K562 (cell line): ENCODE results near the gene SGIP1. TPM values are rescaled to one million over a fixed set of nuclear protein-coding genes. Genes with fewer than 3 reads are reported as not detected.

ENCODE experiments used
- ATAC-seq: fragments of 200-7000 bp; cut with Tn5 transposase; 3 replicates; pipeline ENCODE4 v1.9.1; 2020; ENCODE audit warnings: moderate library complexity
- BruUV-seq: library from RNA; stranded (reverse); fragments of 400-500 nt; replicated peaks from 2 replicates; lab custom pipeline; 2021; lab: Mats Ljungman, UMichigan
- CTCF ChIA-PET: fragments of 300-600 bp; formaldehyde crosslinking; extraction: SDS; loops from one replicate; lab custom pipeline; 2021; ENCODE audit warnings: low intra/inter-chr PET ratio; lab: Yijun Ruan, JAX
- POLR2A ChIA-PET: fragments of 300-600, 350-650 bp; sonication (Branson Sonifier 250); formaldehyde crosslinking; extraction: SDS; loops from one replicate; lab custom pipeline; 2021; ENCODE audit warnings: antibody characterized with exemption, inconsistent platforms; lab: Yijun Ruan, JAX
- DNase-seq, 4 experiments: peaks; one replicate each; pipeline versions ENCODE4 v3.0.0 to v3.0.0-alpha.2; 2011 to 2018; ENCODE audit warnings: low spot score in 3 of 4, mixed read lengths in 3 of 4; ENCODE audit errors: extremely low read depth in 1 of 4
- FAIRE-seq: peaks from 2 replicates; lab custom pipeline; 2011; peaks lifted over from hg19 to GRCh38; lab: Jason Lieb, UNC
- H2AFZ ChIP-seq: 2 replicates; pipeline ENCODE4 v1.6.0; 2011; ENCODE audit warnings: low read depth, low read length, control low read depth, inconsistent platforms
- H3K27ac ChIP-seq: fragments of 200-600 bp; 3 replicates; pipeline ENCODE4 v1.8.0; 2011; ENCODE audit warnings: low read depth, mild to moderate bottlenecking, control low read depth, inconsistent platforms, low read length, moderate library complexity, mixed read lengths; ENCODE audit errors: extremely low read depth
- H3K27me3 ChIP-seq, 2 experiments: fragments of 300-600 bp in 1 of 2; 2 replicates in 1 of 2; 3 replicates in 1 of 2; pipeline versions ENCODE4 v1.6.0 to v1.8.0; 2011; ENCODE audit warnings: inconsistent platforms in 2 of 2, low read length in 2 of 2, mild to moderate bottlenecking in 1 of 2, mixed read lengths in 1 of 2, moderate library complexity in 1 of 2; ENCODE audit not compliant: control insufficient read depth in 2 of 2, insufficient read depth in 2 of 2
- H3K36me3 ChIP-seq: fragments of 300-600 bp; 3 replicates; pipeline ENCODE4 v1.8.0; 2011; ENCODE audit warnings: mild to moderate bottlenecking, low read length, inconsistent platforms; ENCODE audit not compliant: control insufficient read depth, insufficient read depth
- H3K4me1 ChIP-seq, 2 experiments: fragments of 200-600 bp in 1 of 2; replicated peaks in 1 of 2; 2 replicates in 1 of 2; 3 replicates in 1 of 2; pipeline versions ENCODE4 v1.5.1 to v1.8.0; 2011; ENCODE audit warnings: inconsistent platforms in 2 of 2, low read length in 2 of 2, mild to moderate bottlenecking in 1 of 2, mixed read lengths in 1 of 2, moderate library complexity in 1 of 2; ENCODE audit not compliant: control insufficient read depth in 2 of 2, insufficient read depth in 2 of 2
- H3K4me2 ChIP-seq: 2 replicates; pipeline ENCODE4 v1.6.1; 2011; ENCODE audit warnings: low read length, control low read depth, inconsistent platforms, mixed read lengths; ENCODE audit not compliant: insufficient read depth
- H3K4me3 ChIP-seq: fragments of 200-600 bp; sonication (generic), shearing (Covaris generic); 2 replicates; pipeline ENCODE4 v1.5.1; 2016; ENCODE audit warnings: control low read depth, inconsistent platforms
- H3K79me2 ChIP-seq: fragments of 200-600 bp; 3 replicates; pipeline ENCODE4 v1.8.0; 2011; ENCODE audit warnings: low read length, inconsistent platforms; ENCODE audit not compliant: control insufficient read depth, insufficient read depth
- H3K9ac ChIP-seq, 2 experiments: 2 replicates each; pipeline versions ENCODE4 v1.6.0 to v1.6.1; 2011; ENCODE audit warnings: low read depth in 2 of 2, low read length in 2 of 2, control low read depth in 1 of 2, inconsistent platforms in 1 of 2, mild to moderate bottlenecking in 1 of 2, mixed read lengths in 1 of 2; ENCODE audit not compliant: insufficient read depth in 1 of 2
- H3K9me1 ChIP-seq: one replicate; pipeline ENCODE4 v1.6.0; 2011; ENCODE audit warnings: inconsistent platforms, mild to moderate bottlenecking, low read length, moderate library complexity; ENCODE audit not compliant: control insufficient read depth, insufficient read depth
- H3K9me3 ChIP-seq: replicated peaks from 2 replicates; pipeline ENCODE4 v1.5.1; 2011; ENCODE audit warnings: low read depth, low read length, inconsistent platforms; ENCODE audit not compliant: control insufficient read depth, insufficient read depth
- H4K20me1 ChIP-seq: replicated peaks from 2 replicates; pipeline ENCODE4 v1.6.1; 2011; ENCODE audit warnings: low read length, inconsistent platforms, mixed read lengths; ENCODE audit not compliant: control insufficient read depth, insufficient read depth
- ARID3A ChIP-seq: IDR thresholded peaks from 2 replicates; pipeline ENCODE4 v1.6.1; 2012; ENCODE audit warnings: low read depth, low read length, improper control_type of control experiment, borderline replicate concordance
- CBX8 ChIP-seq: fragments of 200-600 bp; sonication (generic); IDR thresholded peaks from 2 replicates; pipeline ENCODE4 v1.6.1; 2012; ENCODE audit warnings: borderline replicate concordance, mixed run types, low read depth, mild to moderate bottlenecking, moderate library complexity, mixed read lengths, low read length, control low read depth, inconsistent platforms; ENCODE audit not compliant: poor library complexity, severe bottlenecking; ENCODE audit errors: extremely low read depth
- CTCF ChIP-seq, 3 experiments: IDR thresholded peaks in 2 of 3; conservative IDR thresholded peaks in 1 of 3; 2 replicates each; pipeline ENCODE4 v1.5.1; 2011 to 2012; ENCODE audit warnings: low read length in 3 of 3, mild to moderate bottlenecking in 3 of 3, control low read depth in 2 of 3, improper control_type of control experiment in 1 of 3, inconsistent platforms in 1 of 3, low read depth in 1 of 3, mixed read lengths in 1 of 3, moderate library complexity in 1 of 3; ENCODE audit not compliant: insufficient read depth in 2 of 3
- ELF1 ChIP-seq: fragments of 200-800 bp; sonication (Bioruptor generic); IDR thresholded peaks from 2 replicates; pipeline ENCODE4 v1.6.1; 2016; ENCODE audit warnings: missing genetic modification characterization, missing compliant biosample characterization
- FOXK2 ChIP-seq, 2 experiments: fragments of 450-650 bp; IDR thresholded peaks in 1 of 2; conservative IDR thresholded peaks in 1 of 2; 2 replicates each; pipeline ENCODE4 v1.6.1; 2016; ENCODE audit warnings: low read depth in 2 of 2, mild to moderate bottlenecking in 1 of 2
- HES1 ChIP-seq: fragments of 450-650 bp; IDR thresholded peaks from 2 replicates; pipeline ENCODE4 v1.6.1; 2016; ENCODE audit warnings: low read depth, mild to moderate bottlenecking, moderate library complexity
- KDM1A ChIP-seq, 2 experiments: fragments of 450-650 bp; IDR thresholded peaks; 2 replicates each; pipeline ENCODE4 v1.6.1; 2016; ENCODE audit warnings: mild to moderate bottlenecking in 2 of 2
- MAZ ChIP-seq, 2 experiments: fragments of 450-650 bp in 1 of 2; sonication (generic) in 1 of 2; formaldehyde crosslinking; IDR thresholded peaks in 1 of 2; conservative IDR thresholded peaks in 1 of 2; 2 replicates each; pipeline versions ENCODE4 v1.4.0 to v1.5.0; 2020; ENCODE audit warnings: mild to moderate bottlenecking in 1 of 2, missing genetic modification reagents in 1 of 2
- MNT ChIP-seq, 2 experiments: fragments of 450-650 bp; conservative IDR thresholded peaks; 2 replicates each; pipeline ENCODE4 v1.6.1; 2017; ENCODE audit warnings: mild to moderate bottlenecking in 2 of 2, moderate library complexity in 2 of 2
- RAD21 ChIP-seq, 2 experiments: fragments of 250-450 bp in 1 of 2; fragments of 450-650 bp in 1 of 2; sonication (Bioruptor Pico) in 1 of 2; formaldehyde crosslinking in 1 of 2; IDR thresholded peaks in 1 of 2; conservative IDR thresholded peaks in 1 of 2; 2 replicates each; pipeline versions ENCODE4 v1.4.0 to v1.8.0; 2020 to 2022; ENCODE audit warnings: mild to moderate bottlenecking in 2 of 2, moderate library complexity in 1 of 2
- SMC3 ChIP-seq: conservative IDR thresholded peaks from 2 replicates; pipeline ENCODE4 v1.6.1; 2011; ENCODE audit warnings: low read depth, low read length, improper control_type of control experiment; ENCODE audit not compliant: insufficient read depth
- TBL1XR1 ChIP-seq, 2 experiments: IDR thresholded peaks; 2 replicates each; pipeline ENCODE4 v1.6.1; 2012; ENCODE audit warnings: improper control_type of control experiment in 2 of 2, low read length in 2 of 2, mild to moderate bottlenecking in 1 of 2
- WGBS: fragments of 100-300 bp; shearing (Covaris generic); methylation state at CpG from one replicate; pipeline ENCODE4 v1.1.6; 2016; ENCODE audit warnings: low coverage, mixed read lengths; ENCODE audit not compliant: insufficient coverage; ENCODE audit errors: missing lambda C conversion rate; 5-methylcytosine and 5-hydroxymethylcytosine counted together
- in situ Hi-C: fragments of 300-500 bp; cut with MboI; formaldehyde crosslinking; loops from 4 replicates; pipeline ENCODE4 v1.15.0; 2018; ENCODE audit warnings: inconsistent platforms, mixed read lengths
- intact Hi-C: fragments of 100-400 bp; cut with micrococcal nuclease; formaldehyde crosslinking; loops from 2 replicates; pipeline ENCODE4 v1.14.2; 2022
- polyA plus RNA-seq, 8 experiments: library from polyadenylated mRNA; depleted of rRNA in 4 of 8; stranded (reverse) in 5 of 8; unstranded in 3 of 8; fragments of >200 nt; fragmentation: Nextera tagmentation in 2 of 8; fragmentation: Illumina TruSeq in 1 of 8; extraction: Ambion mirVana in 2 of 8; extraction: Trizol in 1 of 8; gene quantifications; 2 replicates each; pipeline versions ENCODE4 v1.2.1 to v1.2.3, GENCODE V29; 2011 to 2014; ENCODE audit warnings: inconsistent platforms in 1 of 8, missing spikeins in 1 of 8
- total RNA-seq, 7 experiments: library from RNA; depleted of rRNA in 6 of 7; stranded (reverse); fragments of >200 nt in 6 of 7; fragmentation: Illumina TruSeq in 2 of 7; extraction: Trizol in 2 of 7; gene quantifications; 2 replicates each; pipeline versions ENCODE4 v1.2.1 to v1.2.3, GENCODE V29; 2011 to 2021; ENCODE audit warnings: low replicate concordance in 1 of 7

Gene SGIP1
- total and polyA plus RNA-seq, 9 of the 15 experiments (the other 6 are each of a cell fraction or from before 2014, with no cell fraction given), result 0.07 to 0.35 TPM; not detected in 7

GRCh38 chr1:66764994-66765578, 231.1 kb downstream of the SGIP1 start:
- in situ Hi-C loops (loop anchor here (5.0 kb wide), 2 partner anchors 382 to 737 kb away; no protein-coding TSS in a partner anchor), intact Hi-C loops (loop anchor here (1.0 to 5.0 kb wide), 5 partner anchors 232 to 737 kb away; no protein-coding TSS in a partner anchor)
- Histone ChIP-seq H3K9me1 (no peaks in the 10 kb centered on the region), H3K4me2 (no peak overlapping the region), H3K9ac (no peak overlapping the region), H3K36me3 (no peaks in the 10 kb centered on the region), H3K4me3 (no peak overlapping the region), H3K9me3 (no peaks in the 10 kb centered on the region), H3K27ac (no peak overlapping the region), H3K79me2 (no peaks in the 10 kb centered on the region), H3K4me1 (peaks cover 0 to 4% of the 10 kb centered on the region in 2 experiments; a peak in 3 of 5 replicates), H3K27me3 (no peaks in the 10 kb centered on the region), H2AFZ (peak overlapping the region; percentile 77), H4K20me1 (no peaks in the 10 kb centered on the region)
- BruUV-seq, result no TSS peak
- POLR2A ChIA-PET, result no interaction called here
- CTCF ChIA-PET, result interaction anchor here (0.6 to 2.4 kb wide), 5 partner anchors 231 to 446 kb away, joined by 3 to 28 read pairs (median 5); no protein-coding TSS in a partner anchor
- peak; percentile 85 for ATAC-seq
- DNase-seq, result peak; percentile 44 to 72 (median 52)
- 22% methylated on average over 3 of the region's 3 CpGs for WGBS
- peak; percentile 90 for FAIRE-seq
- TF ChIP-seq TBL1XR1 (IDR thresholded peaks at IDR 0.05; ENCODE audit: low read length in 2 of 2) (peak in 1 of 2 experiments; percentile 45; a peak in 1 of 4 replicates), HES1 (no peak), MAZ (CRISPR knock-in tag; conservative IDR thresholded peaks at IDR 0.05 in 1 of 2, IDR thresholded peaks at IDR 0.05 in 1 of 2) (0 out of 4 replicates have a peak, but pooled peaks of 1 of the 2 experiments have one; percentile 38), RAD21 (CRISPR knock-in tag; conservative IDR thresholded peaks at IDR 0.05 in 1 of 2, IDR thresholded peaks at IDR 0.05 in 1 of 2) (peak; percentile 91 to 93), CBX8 (no peak), KDM1A (IDR thresholded peaks at IDR 0.05) (no peak), ELF1 (tag) (peak; percentile 45; the same call in 1 of the 2 replicates), CTCF (IDR thresholded peaks at IDR 0.05 in 2 of 3, conservative IDR thresholded peaks at IDR 0.05 in 1 of 3; ENCODE audit: insufficient read depth in 2 of 3, low read depth in 1 of 3, low read length in 3 of 3) (peak; percentile 50 to 91 (median 66); a peak in 5 of 6 replicates), MNT (conservative IDR thresholded peaks at IDR 0.05) (0 out of 4 replicates have a peak, but pooled peaks of 1 of the 2 experiments have one; percentile 36), SMC3 (peak; percentile 56), ARID3A (peak; percentile 89), FOXK2 (conservative IDR thresholded peaks at IDR 0.05 in 1 of 2, IDR thresholded peaks at IDR 0.05 in 1 of 2; ENCODE audit: low read depth in 2 of 2) (peak in 1 of 2 experiments; percentile 74; a peak in 3 of 4 replicates)
